Ecto neural progenitor cell (in vitro differentiated cells): Measurements from ENCODE around the gene GRHL1.
A peak's percentile ranks its signal among the peaks of the same experiment; 100 is the strongest.

ENCODE experiments used
- DNase-seq: peaks from one replicate; pipeline ENCODE4 v3.0.0-alpha.2; 2018; ENCODE audit warnings: low spot score

GRHL1 gene

GRCh38 chr2:9949239-9949991 lies 2.1 kb upstream of the GRHL1 start:
- peak; percentile 47 for DNase-seq

DNA sequence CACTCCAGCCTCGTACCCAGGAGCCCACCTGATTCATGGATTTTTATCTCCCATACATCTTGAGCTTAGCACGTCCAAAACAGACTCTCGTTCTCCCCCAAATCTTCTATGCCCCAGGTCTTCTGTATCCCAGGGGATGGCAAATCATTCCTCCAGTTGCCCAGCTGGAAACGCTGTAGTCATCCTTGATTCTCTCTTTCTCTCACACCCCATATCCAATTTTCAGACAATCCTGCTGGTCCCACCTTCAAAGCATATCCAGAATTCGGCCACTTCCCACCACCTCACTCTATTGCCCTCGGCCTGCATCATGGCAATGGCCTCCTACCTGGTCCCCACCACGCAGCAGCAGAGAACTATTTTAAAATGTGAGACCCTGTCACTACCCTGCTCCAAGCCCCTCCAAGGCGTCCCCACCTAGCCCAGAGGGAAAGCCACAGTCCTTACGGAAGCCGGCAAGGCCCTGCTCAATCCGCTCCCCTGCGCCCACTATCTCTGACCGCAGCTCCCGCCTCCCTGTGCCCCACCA lies 1.4 kb upstream of the GRHL1 start:
- DNase-seq = no peak

DNA sequence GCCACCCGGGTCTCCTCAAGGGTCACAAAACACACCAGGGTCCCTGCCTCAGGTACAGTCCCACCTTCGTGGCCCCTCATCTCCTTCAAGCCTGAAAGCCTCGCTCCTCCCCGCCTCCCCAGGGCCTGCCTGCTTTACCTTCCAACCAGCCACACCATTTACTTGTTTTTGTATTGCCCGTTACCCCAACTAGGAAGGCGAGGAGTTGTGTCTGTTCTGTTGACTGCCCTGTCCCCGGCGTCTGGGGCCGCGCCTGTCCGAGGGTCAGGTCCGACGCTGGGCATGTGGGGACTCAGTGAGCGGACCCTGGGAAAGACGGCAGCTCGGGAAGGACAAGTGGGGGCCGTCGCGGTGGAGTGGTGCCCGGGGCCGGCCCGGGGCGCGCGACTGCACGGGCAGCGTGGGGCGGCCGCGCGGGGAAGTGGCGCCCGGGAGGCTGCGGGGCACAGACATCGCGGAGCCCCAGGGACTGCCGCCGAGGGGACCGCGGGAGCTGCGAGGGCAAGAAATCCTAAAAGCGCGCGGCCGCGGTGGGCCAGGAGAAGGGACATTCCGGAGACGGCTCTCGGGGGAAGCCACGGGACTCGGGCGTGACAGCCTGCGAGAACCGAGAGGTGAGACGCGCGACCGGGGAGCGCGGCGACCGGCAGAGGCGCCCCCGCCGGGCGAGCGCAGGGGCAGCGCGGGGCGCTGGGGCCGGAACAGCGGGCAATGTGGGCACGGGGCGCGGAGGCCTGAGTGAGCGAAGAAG lies 797 bp upstream of the GRHL1 start:
- DNase-seq = peak; percentile 75

DNA sequence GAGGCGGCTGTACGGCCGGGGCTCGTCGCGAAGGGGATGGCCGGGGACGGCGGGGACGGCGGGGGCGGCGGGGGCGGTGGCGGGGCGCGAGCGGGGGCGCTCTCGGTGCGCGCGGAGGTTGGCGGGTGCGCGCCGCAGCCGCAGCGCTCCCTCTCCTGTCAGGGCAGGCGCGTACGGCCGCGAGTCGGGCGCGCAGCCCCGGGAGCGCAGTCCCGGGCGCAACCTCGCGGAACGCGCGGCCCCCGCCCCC lies 296 bp upstream of the GRHL1 start:
- DNase-seq = no peak

- no peak for DNase-seq
Observed at GRCh38 chr2:9952286-9952737, 819 bp downstream of the GRHL1 start.

- DNase-seq = no peak
Observed at GRCh38 chr2:9952856-9953503, 1.5 kb downstream of the GRHL1 start.

GRCh38 chr2:9954136-9954535 lies 2.6 kb downstream of the GRHL1 start:
- DNase-seq = no peak

GRCh38 chr2:9958057-9958456 lies 6.6 kb downstream of the GRHL1 start:
- DNase-seq = no peak

- DNase-seq = no peak
Observed at GRCh38 chr2:9959262-9959661, 7.8 kb downstream of the GRHL1 start.

DNA sequence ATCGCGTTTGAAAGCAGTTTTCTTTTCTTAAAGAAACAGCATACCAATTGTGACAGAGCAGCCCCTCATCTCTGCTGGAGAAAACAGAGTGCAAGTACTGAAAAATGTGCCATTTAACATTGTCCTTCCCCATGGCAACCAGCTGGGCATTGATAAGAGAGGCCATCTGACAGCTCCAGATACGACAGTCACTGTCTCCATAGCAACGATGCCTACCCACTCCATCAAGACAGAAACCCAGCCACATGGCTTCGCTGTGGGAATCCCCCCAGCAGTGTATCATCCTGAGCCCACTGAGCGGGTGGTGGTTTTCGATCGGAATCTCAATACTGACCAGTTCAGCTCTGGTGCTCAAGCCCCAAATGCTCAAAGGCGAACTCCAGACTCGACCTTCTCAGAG lies 9.5 kb downstream of the GRHL1 start:
- DNase-seq = no peak

- no peak for DNase-seq
Observed at GRCh38 chr2:9964334-9964980, 13.0 kb downstream of the GRHL1 start.

DNA sequence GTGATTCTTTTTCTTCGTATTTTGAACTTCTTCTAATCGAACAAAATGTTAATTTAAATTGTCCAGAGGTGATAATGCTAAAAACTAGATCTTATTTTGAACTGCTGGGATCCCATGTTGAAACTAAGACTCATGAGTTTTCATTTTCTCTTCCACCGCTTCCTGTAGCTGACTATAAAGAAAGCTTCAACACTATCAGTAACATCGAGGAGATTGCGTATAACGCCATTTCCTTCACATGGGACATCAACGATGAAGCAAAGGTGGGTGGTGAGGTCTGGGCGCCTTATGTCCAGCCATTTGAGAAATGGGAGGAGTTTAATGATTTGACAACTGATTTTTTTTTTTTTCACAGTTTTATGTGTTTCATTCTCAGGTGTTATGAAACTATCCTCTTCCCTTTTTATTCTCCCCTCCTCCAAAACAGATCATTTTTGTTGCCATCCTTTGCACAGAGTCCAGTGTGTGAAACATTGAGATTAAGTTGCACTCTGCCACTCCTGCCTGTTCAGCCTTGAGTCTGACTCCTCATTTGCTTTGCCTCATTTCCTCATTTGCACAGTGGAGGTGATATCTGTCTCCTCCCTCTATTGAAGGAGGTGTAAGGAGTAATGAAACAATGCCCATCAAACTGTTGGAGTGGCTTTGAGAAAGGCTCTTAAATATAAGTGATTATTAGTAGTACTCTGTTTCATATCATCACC lies 13.8 kb downstream of the GRHL1 start:
- no peak for DNase-seq

DNA sequence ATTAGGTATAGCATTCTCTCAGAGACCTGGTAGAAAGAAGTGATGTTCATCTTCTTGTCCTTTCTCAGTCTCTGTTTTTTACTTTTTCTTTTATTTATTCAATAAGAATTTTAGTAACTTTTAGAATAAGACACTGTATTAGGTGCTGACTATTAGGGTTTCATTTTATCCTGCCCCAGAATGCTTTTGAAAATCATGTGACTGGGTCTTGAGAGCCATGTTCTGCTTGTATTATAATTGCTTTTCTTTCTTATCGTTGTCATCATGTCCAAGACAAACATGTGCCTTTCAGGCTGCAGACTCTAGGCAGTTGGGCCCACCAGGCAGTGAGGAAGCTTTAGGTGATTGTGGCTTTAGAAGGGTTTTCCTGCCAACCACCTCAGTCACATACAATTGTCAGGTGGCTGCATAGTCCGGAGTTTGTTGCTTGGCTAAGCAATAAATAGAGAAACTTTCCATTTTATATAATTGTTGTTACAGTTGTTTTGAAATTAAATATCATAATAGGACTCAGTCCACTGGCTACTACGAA lies 15.1 kb downstream of the GRHL1 start:
- DNase-seq = no peak

DNA sequence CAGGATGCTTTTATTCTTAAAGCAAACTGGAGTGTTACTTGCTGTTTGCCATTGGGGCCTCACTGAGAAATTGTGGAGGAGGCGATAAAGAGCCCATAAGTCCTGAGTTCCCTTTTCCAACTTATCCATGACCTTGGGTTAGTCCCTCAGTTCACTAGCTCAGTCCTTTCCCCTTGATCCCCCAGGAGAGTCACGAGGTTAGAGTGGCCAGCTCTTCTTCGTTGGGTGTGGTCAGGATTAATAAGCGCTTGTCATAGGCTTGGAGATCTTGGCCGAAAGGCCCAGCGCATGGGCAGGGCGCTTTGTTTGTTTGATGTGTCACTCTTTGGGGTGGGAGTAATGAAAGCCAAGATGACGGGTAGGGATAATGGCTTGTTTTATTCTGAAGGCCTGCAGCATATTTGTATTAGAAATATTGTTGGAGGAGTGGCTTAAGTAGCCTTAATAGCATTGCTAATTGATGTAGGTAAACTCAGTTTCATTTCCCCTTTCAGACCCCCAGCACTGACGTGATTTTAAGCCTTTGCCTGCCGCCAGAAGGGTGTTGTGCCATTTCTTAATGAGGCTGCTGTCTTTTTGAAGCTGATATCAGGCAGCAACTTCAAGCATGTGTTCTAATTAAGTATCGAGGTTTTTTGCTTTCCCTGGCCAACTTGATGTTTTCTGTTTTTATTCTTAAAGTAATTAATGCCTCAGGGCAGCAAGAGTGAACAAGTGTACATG lies 15.7 kb downstream of the GRHL1 start:
- DNase-seq = no peak

DNA sequence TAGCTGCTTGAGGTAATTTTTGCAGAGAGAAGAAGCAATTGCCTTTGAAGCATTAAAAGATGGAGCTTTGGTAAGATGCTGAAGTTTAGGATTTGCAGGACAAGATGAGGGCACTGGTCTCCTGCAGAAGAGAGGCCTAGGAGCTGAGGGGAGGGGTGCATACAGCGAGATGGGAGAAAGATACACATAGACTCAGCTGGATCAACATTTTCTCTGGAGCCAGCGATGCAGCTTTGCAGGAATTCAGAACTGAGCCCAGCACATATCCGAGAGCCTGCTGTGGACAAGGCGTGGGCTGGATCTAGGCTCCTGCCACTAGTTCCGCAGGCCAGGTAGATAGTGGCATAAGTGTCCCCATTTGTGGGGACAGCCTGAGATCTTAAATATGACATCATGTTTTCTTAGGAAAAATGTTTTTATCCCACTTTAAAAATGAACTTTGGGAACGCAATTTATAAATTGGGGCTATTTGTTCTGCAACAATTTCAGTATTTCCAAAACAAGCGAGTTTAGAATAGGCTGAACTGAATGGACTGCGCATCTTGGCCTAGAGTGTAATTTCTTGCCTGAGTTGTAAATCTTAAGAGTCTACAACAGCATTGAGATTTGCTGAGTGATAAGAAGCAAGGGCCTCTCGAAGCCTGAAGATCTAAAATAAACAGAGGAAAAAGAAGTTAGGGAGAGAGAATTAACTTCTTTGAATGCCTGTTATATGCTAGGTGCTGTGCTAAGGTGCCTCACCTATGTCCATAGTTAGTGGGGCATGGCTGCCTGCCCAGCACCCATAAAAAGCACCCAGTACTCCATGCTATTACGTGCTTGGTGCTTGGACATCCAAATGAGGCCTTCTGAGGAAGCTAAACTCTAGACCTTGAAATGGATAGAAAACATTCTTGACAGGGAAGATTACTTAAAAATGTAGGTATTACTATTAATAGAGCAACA lies 17.3 kb downstream of the GRHL1 start:
- no peak for DNase-seq

- DNase-seq = no peak
Observed at GRCh38 chr2:9970200-9971044, 18.9 kb downstream of the GRHL1 start.

DNA sequence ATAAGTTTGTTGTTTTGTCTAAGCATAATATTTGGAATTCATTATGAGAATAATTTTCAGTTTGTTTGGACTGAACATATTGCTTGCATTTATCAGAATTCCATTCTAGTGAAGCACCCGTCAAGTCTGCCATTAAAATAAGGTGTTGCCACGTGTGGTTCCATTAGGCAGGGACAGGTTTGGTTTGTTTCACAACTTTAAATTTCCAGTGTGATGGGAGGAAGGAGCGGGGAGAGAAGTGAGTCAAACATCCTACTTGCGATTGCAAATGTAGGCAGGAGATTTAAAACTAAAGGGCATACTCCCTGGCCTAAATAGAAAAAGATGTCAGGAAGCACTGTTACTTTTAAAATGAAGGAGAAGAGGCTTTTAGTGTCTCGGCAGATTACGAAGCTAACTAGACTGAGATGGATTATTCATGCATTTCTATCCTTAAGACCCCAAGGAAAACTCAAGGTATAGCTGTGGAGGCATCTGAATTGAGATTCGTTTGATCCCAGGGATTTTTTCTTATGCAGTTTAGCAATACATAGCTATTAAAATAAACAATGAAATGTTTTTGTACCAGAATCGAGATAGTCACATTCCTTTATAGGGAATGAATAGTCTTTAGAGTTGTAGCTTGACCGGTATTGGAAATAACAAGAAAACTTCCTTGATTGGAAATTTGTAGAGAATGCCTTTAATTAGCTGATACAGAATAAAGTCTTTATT lies 19.8 kb downstream of the GRHL1 start:
- DNase-seq = no peak

DNA sequence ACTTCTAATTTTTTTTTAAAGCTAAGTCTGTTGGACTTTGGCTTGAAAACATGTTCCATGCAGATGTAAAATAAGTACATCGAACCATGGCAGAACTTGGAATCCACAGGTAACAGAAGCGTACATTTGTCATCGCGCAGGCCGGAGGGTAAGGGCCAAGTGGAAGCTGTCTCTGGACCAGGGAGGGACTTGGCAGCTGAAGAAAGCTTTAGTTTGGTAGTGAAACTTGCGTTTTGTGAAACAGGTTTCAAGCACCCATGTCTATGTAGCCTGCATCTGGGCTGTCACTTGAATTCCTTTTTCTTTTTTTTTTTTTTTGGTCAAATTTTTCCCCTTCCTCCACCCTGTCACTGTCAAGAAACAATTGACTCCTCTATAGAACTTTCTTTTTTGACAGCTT lies 20.4 kb downstream of the GRHL1 start:
- DNase-seq = no peak
